Stomach (tissue), 9 donors: Measurements from ENCODE around the gene GPBP1L1. TPM values are rescaled to one million over a fixed set of nuclear protein-coding genes. Genes with fewer than 3 reads are reported as not detected.
"Not testable (repeated sequence)": the region's sequence is repeated elsewhere in the genome, so short reads cannot be mapped to it uniquely, and the experiment has no call there.

Source experiments
- DNase-seq, 2 donors: peaks; one replicate each; pipeline versions ENCODE4 v3.0.0 to v3.0.0-alpha.2; 2013 to 2019
- H3K27ac ChIP-seq, 5 donors: fragments of 200-600 bp in 4 of 5; sonication (generic) in 4 of 5; one replicate each; pipeline ENCODE4 v1.5.1; 2013 to 2019; ENCODE audit warnings: mild to moderate bottlenecking in 1 of 5, moderate library complexity in 1 of 5
- H3K27me3 ChIP-seq, 3 donors: fragments of 200-600 bp; sonication (generic); one replicate each; pipeline ENCODE4 v1.5.1; 2017 to 2019; ENCODE audit warnings: mixed run types in 1 of 3
- H3K36me3 ChIP-seq, 4 donors: fragments of 200-600 bp; sonication (generic); 1 replicate in 3 of 4; 2 replicates in 1 of 4; pipeline ENCODE4 v1.5.1; 2016 to 2019
- H3K4me1 ChIP-seq, 4 donors: fragments of 200-600 bp; sonication (generic); one replicate each; pipeline ENCODE4 v1.5.1; 2016 to 2019
- H3K4me3 ChIP-seq, 4 donors: fragments of 200-600 bp; sonication (generic) in 3 of 4; one replicate each; pipeline ENCODE4 v1.5.1; 2016 to 2019; ENCODE audit warnings: mild to moderate bottlenecking in 1 of 4
- H3K9me3 ChIP-seq, 4 donors: fragments of 200-600 bp; sonication (generic); one replicate each; pipeline ENCODE4 v1.5.1; 2016 to 2019
- EP300 ChIP-seq: sonication (generic); formaldehyde crosslinking; IDR thresholded peaks from one replicate; pipeline ENCODE4 v1.6.1; 2017; ENCODE audit warnings: antibody characterized with exemption
- POLR2A ChIP-seq, 4 donors: fragments of 450-650 bp; IDR thresholded peaks; one replicate each; pipeline ENCODE4 v1.6.1; 2016; ENCODE audit warnings: antibody characterized with exemption in 4 of 4, control low read depth in 2 of 4, mild to moderate bottlenecking in 1 of 4, moderate library complexity in 1 of 4
- POLR2AphosphoS5 ChIP-seq, 3 donors: sonication (generic); formaldehyde crosslinking; IDR thresholded peaks; one replicate each; pipeline ENCODE4 v1.6.1; 2016; ENCODE audit warnings: antibody characterized with exemption in 3 of 3
- WGBS, 5 donors: extraction: QIAGEN DNeasy Blood & Tissue Kit in 3 of 5; methylation state at CpG; one replicate each; pipeline versions ENCODE4 v1.1.5 to v1.1.7; 2013 to 2018; 5-methylcytosine and 5-hydroxymethylcytosine counted together
- intact Hi-C: fragments of 100-400 bp; cut with DNase I; formaldehyde crosslinking; loops from one replicate; pipeline ENCODE4 v1.15.1; 2023; ENCODE audit warnings: low total_unique reads
- polyA plus RNA-seq, 3 donors: library from polyadenylated mRNA; stranded (reverse); fragments of 200-250 nt; gene quantifications; one replicate each; pipeline ENCODE4 v1.2.3, GENCODE V29; 2013
- total RNA-seq, 5 donors: library from RNA; depleted of rRNA; stranded (reverse); fragments of >200 nt; gene quantifications; one replicate each; pipeline versions ENCODE4 v1.1.0 to v1.2.3, GENCODE V29; 2014 to 2016
- TF ChIP-seq, protein P1 (sequence below), 7 experiments: fragments of 450-650 bp in 4 of 7; fragments of 200-600 bp in 3 of 7; sonication (generic) in 3 of 7; IDR thresholded peaks; one replicate each; pipeline ENCODE4 v1.5.1; 2016 to 2019; ENCODE audit warnings: antibody characterized with exemption in 7 of 7, control low read depth in 2 of 7, mild to moderate bottlenecking in 1 of 7
- donor health status: healthy with polysubstance abuse.
- donor health status: Bipolar disorder and iron deficiency.
- donor health status: healthy.

GPBP1L1 gene
- total and polyA plus RNA-seq, 8 donors = 40.1 to 346 (median 103) TPM

DNA sequence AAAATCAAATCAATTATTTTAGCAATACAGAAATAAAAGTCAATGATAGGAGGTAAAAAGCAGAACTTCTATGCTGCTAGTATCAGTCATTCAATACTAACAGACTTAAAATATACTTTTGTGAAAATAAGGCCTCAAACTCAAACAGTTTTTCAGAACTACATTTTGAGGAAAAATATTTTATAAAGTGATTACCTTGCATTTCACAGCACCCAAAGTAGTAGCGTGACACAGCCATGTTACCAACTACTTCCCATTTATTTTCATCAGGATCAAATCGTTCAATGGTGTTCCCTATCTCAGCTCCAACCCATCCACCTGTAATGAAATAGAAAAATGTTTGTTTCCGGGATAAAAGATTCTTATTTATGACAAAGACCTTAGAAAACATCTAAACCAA is 30.4 kb upstream of the GPBP1L1 start:
- intact Hi-C loops = no loop called here
- Histone ChIP-seq H3K36me3 (peaks cover 0 to 74% (median 64%) of the 10 kb centered on the region in 4 donors), H3K27me3 (no peaks in the 10 kb centered on the region), H3K4me1 (no peaks in the 10 kb centered on the region), H3K9me3 (no peaks in the 10 kb centered on the region), H3K4me3 (no peak overlapping the region), H3K27ac (no peak overlapping the region)
- TF ChIP-seq, protein P1, sequence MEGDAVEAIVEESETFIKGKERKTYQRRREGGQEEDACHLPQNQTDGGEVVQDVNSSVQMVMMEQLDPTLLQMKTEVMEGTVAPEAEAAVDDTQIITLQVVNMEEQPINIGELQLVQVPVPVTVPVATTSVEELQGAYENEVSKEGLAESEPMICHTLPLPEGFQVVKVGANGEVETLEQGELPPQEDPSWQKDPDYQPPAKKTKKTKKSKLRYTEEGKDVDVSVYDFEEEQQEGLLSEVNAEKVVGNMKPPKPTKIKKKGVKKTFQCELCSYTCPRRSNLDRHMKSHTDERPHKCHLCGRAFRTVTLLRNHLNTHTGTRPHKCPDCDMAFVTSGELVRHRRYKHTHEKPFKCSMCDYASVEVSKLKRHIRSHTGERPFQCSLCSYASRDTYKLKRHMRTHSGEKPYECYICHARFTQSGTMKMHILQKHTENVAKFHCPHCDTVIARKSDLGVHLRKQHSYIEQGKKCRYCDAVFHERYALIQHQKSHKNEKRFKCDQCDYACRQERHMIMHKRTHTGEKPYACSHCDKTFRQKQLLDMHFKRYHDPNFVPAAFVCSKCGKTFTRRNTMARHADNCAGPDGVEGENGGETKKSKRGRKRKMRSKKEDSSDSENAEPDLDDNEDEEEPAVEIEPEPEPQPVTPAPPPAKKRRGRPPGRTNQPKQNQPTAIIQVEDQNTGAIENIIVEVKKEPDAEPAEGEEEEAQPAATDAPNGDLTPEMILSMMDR (IDR thresholded peaks at IDR 0.05) = no peak
- no peak for TF ChIP-seq POLR2A (IDR thresholded peaks at IDR 0.05)
- no peak for TF ChIP-seq POLR2AphosphoS5 (IDR thresholded peaks at IDR 0.05)
- no peak for TF ChIP-seq EP300
- no peak for DNase-seq
- 90 to 96% (median 94%) methylated on average over 3 of the region's 3 CpGs for WGBS, 5 donors

- H3K4me3 ChIP-seq = no peak overlapping the region
- 70 to 87% (median 81%) methylated on average over 3 of the region's 3 CpGs for WGBS, 5 donors
- no peaks in the 10 kb centered on the region for H3K27me3 ChIP-seq
- no peak overlapping the region for H3K27ac ChIP-seq
- H3K4me1 ChIP-seq = no peaks in the 10 kb centered on the region
- no peaks in the 10 kb centered on the region for H3K9me3 ChIP-seq
- no peak for DNase-seq
- intact Hi-C loops = no loop called here
- TF ChIP-seq POLR2A (IDR thresholded peaks at IDR 0.05) (no peak), POLR2AphosphoS5 (IDR thresholded peaks at IDR 0.05) (no peak), EP300 (no peak)
- TF ChIP-seq, protein P1 (IDR thresholded peaks at IDR 0.05) = no peak
- peaks cover 0 to 80% (median 69%) of the 10 kb centered on the region in 4 donors for H3K36me3 ChIP-seq
Observed at GRCh38 chr1:45713711-45714110, 27.4 kb upstream of the GPBP1L1 start.

GRCh38 chr1:45704637-45705036 is 18.3 kb upstream of the GPBP1L1 start:
- DNase-seq = no peak
- no peak overlapping the region for H3K4me3 ChIP-seq
- H3K9me3 ChIP-seq = peaks cover 0 to 7% (median 0%) of the 10 kb centered on the region in 4 donors
- H3K27me3 ChIP-seq = no peaks in the 10 kb centered on the region
- H3K27ac ChIP-seq = no peak overlapping the region
- H3K36me3 ChIP-seq = peaks cover 5 to 65% (median 34%) of the 10 kb centered on the region in 4 donors
- H3K4me1 ChIP-seq = no peaks in the 10 kb centered on the region
- TF ChIP-seq POLR2A (IDR thresholded peaks at IDR 0.05) (no peak), EP300 (no peak), POLR2AphosphoS5 (IDR thresholded peaks at IDR 0.05) (no peak)
- TF ChIP-seq, protein P1 (IDR thresholded peaks at IDR 0.05) = no peak
- intact Hi-C loops = no loop called here
- WGBS, 5 donors = 89 to 100% (median 95%) methylated on average over 1 of the region's 1 CpG

- H3K4me3 ChIP-seq = no peak overlapping the region
- peaks cover 23 to 77% (median 75%) of the 10 kb centered on the region in 4 donors for H3K36me3 ChIP-seq
- no peak for TF ChIP-seq POLR2AphosphoS5 (IDR thresholded peaks at IDR 0.05)
- no peak overlapping the region for H3K27ac ChIP-seq
- H3K27me3 ChIP-seq = no peaks in the 10 kb centered on the region
- H3K9me3 ChIP-seq = no peaks in the 10 kb centered on the region
- intact Hi-C loops = no loop called here
- peaks cover 0 to 7% (median 3%) of the 10 kb centered on the region in 4 donors for H3K4me1 ChIP-seq
- no peak for DNase-seq
- WGBS, 5 donors = 84 to 91% (median 90%) methylated on average over 7 of the region's 7 CpGs
Observed at GRCh38 chr1:45694823-45695222, 8.5 kb upstream of the GPBP1L1 start.

DNA sequence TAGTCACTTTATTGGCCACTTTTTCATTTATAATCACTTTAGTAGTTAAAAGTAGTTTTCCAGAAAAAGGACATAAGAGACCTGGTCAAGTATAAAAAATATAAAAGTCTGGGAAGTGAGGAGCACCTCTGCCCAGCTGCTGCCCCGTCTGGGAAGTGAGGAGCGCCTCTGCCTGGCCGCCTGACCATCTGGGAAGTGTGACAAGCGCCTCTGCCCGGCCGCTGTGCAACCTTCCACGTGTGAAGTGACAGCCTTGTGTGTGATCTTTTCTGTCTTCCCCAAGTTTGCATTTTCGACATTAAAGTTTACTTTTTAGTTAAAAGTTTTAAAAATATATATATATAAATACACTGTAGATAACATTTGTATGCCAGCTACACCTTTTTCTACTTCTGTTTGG is 7.5 kb upstream of the GPBP1L1 start:
- WGBS, 5 donors = 82 to 87% (median 82%) methylated on average over 8 of the region's 8 CpGs
- peaks cover 23 to 73% (median 70%) of the 10 kb centered on the region in 4 donors for H3K36me3 ChIP-seq

More for the DNA sequence above, 7.5 kb upstream of the GPBP1L1 start:
- H3K27ac ChIP-seq, H3K4me3 ChIP-seq, intact Hi-C loops, DNase-seq, H3K27me3 ChIP-seq, H3K9me3 ChIP-seq: not testable (repeated sequence)
- peaks cover 8 to 17% (median 13%) of the 10 kb centered on the region in 4 donors for H3K4me1 ChIP-seq
